Activated B cell treated with CpG ODN at 0.5 μM for 24 hours (primary cell): ENCODE measurements around the gene RFC2. TPM values are rescaled to one million over a fixed set of nuclear protein-coding genes. Genes with fewer than 3 reads are reported as not detected.
A peak's percentile ranks its signal among the peaks of the same experiment; 100 is the strongest.

Source experiments
- ATAC-seq: fragments of 200-7000 bp; cut with Tn5 transposase; one replicate; pipeline ENCODE4 v1.10.0; 2021; ENCODE audit warnings: low read depth, mild to moderate bottlenecking, moderate library complexity
- CTCF ChIA-PET: fragments of 350-600 bp; sonication (Branson Sonifier 250); formaldehyde crosslinking; loops from one replicate; lab custom pipeline; 2021; ENCODE audit warnings: antibody characterized with exemption; lab: Charles Lee
- POLR2A ChIA-PET: fragments of 350-600 bp; sonication (Branson Sonifier 250); formaldehyde crosslinking; loops from one replicate; lab custom pipeline; 2021; ENCODE audit warnings: antibody characterized with exemption; lab: Charles Lee
- DNase-seq: peaks from one replicate; pipeline ENCODE4 v3.0.0; 2022
- H3K27ac Mint-ChIP-seq: one replicate; pipeline ENCODE4 v1.8.0; 2020; ENCODE audit warnings: mixed read lengths
- H3K27me3 Mint-ChIP-seq: one replicate; pipeline ENCODE4 v1.8.0; 2021; ENCODE audit warnings: mixed read lengths
- H3K36me3 Mint-ChIP-seq: one replicate; pipeline ENCODE4 v1.8.0; 2021; ENCODE audit warnings: low read depth, mixed read lengths
- H3K4me1 Mint-ChIP-seq: one replicate; pipeline ENCODE4 v1.8.0; 2021; ENCODE audit warnings: mixed read lengths
- H3K4me3 Mint-ChIP-seq: one replicate; pipeline ENCODE4 v1.8.0; 2020; ENCODE audit warnings: mild to moderate bottlenecking, mixed read lengths
- H3K9me3 Mint-ChIP-seq: one replicate; pipeline ENCODE4 v1.8.0; 2020; ENCODE audit warnings: mixed read lengths
- intact Hi-C: fragments of 100-400 bp; cut with micrococcal nuclease; formaldehyde crosslinking; loops from one replicate; pipeline ENCODE4 v1.15.1; 2024
- total RNA-seq: library from RNA; stranded (reverse); gene quantifications from 2 replicates; pipeline ENCODE4 v1.2.3, GENCODE V29; 2022
- TF ChIP-seq, protein P1 (sequence below): fragments of 200-600 bp; IDR thresholded peaks from one replicate; pipeline ENCODE4 v1.8.0; 2022; ENCODE audit warnings: antibody characterized with exemption, mild to moderate bottlenecking

Gene RFC2
- total RNA-seq, 1 donor from 2014 or later = 44.0 TPM

DNA sequence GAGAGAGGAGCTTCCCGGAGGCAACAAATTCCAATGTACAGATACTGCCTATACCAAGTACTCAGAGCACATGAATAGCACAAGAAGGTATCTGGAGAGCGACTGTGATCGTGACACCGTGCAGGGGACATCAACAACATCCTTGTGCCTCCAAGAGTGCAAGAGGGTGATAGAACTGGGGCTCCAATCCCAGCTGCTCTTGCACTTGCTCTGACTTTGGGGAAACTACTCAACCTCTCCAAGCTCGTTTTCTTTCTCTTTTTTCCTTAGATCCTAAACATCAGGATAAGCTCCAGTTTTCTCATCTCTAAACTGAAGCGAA, 12.1 kb downstream of the RFC2 start:
- Mint-ChIP-seq H3K9me3 (no peaks in the 10 kb centered on the region), H3K4me3 (peak overlapping the region; percentile 74), H3K4me1 (peaks cover 32% of the 10 kb centered on the region), H3K27ac (peak overlapping the region; percentile 81), H3K36me3 (peaks cover 65% of the 10 kb centered on the region), H3K27me3 (no peaks in the 10 kb centered on the region)
- ATAC-seq (peak; percentile 30), DNase-seq (no peak)
- intact Hi-C loops = loop anchor here (1.0 kb wide), 1 partner anchor 12 kb away; the partner anchor contains the start of gene RFC2
- TF ChIP-seq, protein P1, sequence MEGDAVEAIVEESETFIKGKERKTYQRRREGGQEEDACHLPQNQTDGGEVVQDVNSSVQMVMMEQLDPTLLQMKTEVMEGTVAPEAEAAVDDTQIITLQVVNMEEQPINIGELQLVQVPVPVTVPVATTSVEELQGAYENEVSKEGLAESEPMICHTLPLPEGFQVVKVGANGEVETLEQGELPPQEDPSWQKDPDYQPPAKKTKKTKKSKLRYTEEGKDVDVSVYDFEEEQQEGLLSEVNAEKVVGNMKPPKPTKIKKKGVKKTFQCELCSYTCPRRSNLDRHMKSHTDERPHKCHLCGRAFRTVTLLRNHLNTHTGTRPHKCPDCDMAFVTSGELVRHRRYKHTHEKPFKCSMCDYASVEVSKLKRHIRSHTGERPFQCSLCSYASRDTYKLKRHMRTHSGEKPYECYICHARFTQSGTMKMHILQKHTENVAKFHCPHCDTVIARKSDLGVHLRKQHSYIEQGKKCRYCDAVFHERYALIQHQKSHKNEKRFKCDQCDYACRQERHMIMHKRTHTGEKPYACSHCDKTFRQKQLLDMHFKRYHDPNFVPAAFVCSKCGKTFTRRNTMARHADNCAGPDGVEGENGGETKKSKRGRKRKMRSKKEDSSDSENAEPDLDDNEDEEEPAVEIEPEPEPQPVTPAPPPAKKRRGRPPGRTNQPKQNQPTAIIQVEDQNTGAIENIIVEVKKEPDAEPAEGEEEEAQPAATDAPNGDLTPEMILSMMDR = no peak
- POLR2A ChIA-PET = interaction anchor here (0.6 to 3.5 kb wide), 16 partner anchors 10 to 159 kb away, joined by 3 to 35 read pairs (median 8); partner anchors contain the start of genes CLIP2, LAT2 and RFC2
- CTCF ChIA-PET = interaction anchor here (1.2 to 2.4 kb wide), 3 partner anchors 13 to 35 kb away, joined by 3 to 16 read pairs (median 3); no protein-coding TSS in a partner anchor

DNA sequence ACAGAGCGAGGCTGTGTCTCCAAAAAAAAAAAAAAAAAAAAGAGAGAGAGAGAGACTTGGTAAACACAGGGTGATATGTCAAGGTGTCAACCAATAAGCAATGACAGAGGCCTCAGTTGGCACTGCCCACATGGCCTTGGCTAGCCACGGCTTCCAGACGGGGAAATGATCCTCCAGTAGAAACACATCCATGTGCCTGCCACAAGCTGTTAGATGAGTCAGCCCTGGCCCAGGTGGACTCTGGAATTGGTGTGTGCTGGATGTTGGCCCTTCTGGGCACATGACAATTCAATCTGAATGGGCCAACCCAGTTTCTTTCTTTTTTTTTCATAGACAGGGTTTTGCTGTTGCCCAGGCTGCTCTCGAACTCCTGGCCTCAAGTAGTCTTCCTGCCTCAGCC, 13.7 kb downstream of the RFC2 start:
- ATAC-seq (no peak), DNase-seq (no peak)
- Mint-ChIP-seq H3K36me3 (peaks cover 69% of the 10 kb centered on the region), H3K4me3 (no peak overlapping the region), H3K27ac (no peak overlapping the region), H3K4me1 (peaks cover 38% of the 10 kb centered on the region), H3K9me3 (no peaks in the 10 kb centered on the region), H3K27me3 (no peaks in the 10 kb centered on the region)
- TF ChIP-seq, protein P1 = no peak
- POLR2A ChIA-PET = interaction anchor here (0.7 to 3.5 kb wide), 6 partner anchors 10 to 37 kb away, joined by 3 to 35 read pairs (median 9); partner anchors contain the start of gene LAT2
- intact Hi-C loops = no loop called here
- CTCF ChIA-PET = no interaction called here

DNA sequence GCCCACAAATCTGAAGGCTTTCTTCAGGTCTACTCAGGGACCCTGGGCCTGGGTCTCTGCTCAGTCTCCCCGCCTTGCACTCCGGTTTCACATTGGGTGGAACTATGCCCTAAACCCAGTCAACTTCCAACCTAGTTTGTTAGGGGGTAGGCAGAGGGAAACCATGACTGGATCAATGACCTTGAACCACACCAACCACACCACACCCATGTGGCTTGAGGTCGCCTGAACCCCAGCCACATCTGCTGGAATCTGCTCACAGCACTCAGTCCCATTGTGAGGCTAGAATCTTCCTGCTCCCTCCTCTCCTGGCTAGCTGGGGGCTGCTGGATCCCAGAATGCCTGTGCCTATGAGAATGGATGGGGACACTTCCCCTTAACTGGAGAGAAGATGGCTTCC, 17.9 kb downstream of the RFC2 start:
- H3K4me1 Mint-ChIP-seq = peaks cover 42% of the 10 kb centered on the region
- no peaks in the 10 kb centered on the region for H3K27me3 Mint-ChIP-seq
- no peak overlapping the region for H3K4me3 Mint-ChIP-seq
- H3K36me3 Mint-ChIP-seq = peaks cover 65% of the 10 kb centered on the region
- DNase-seq = no peak
- no peaks in the 10 kb centered on the region for H3K9me3 Mint-ChIP-seq
- intact Hi-C loops = no loop called here
- POLR2A ChIA-PET = interaction anchor here (0.5 to 1.7 kb wide), 5 partner anchors 19 to 155 kb away, joined by 3 to 8 read pairs (median 4); no protein-coding TSS in a partner anchor
- CTCF ChIA-PET = interaction anchor here (0.5 to 1.7 kb wide), 2 partner anchors 30 to 111 kb away, joined by 3 to 5 read pairs; no protein-coding TSS in a partner anchor
- TF ChIP-seq, protein P1 = no peak
- H3K27ac Mint-ChIP-seq = no peak overlapping the region
- no peak for ATAC-seq

DNA sequence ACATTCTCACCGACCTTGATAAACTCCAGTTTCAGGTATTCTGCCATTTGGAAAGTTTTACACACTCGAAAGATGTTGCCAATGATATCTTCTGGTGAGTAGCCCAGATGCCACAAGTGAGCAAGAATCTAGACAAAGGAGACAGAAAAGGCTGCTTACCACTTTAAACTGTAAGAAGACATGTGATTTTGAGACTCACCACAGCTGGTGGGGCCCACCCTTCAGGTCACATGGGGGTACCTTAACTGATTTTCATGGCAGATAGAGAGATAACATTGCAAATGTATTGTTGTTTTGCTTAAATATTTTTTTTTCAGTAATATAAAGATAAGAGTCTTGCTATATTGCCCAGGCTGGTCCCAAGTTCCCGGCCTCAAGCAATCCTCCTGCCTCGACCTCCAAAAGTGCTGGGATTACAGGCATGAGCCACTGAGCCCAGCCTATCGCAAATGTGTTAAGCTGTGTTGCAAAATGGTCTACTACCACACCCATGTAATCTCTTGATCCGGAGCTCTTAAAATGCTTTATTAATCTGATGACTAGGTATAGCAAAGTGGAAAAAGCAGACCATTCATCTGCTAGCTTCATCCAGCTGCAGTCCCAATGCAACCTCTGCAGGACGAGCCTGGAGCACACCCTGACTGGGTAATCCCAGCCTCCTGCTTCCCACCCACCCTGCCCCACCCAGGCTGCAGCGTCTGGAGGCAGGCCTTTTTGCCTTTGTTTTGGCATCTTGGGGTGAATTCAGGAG, 18.5 kb downstream of the RFC2 start:
- Mint-ChIP-seq H3K9me3 (no peaks in the 10 kb centered on the region), H3K27me3 (no peaks in the 10 kb centered on the region), H3K36me3 (peaks cover 66% of the 10 kb centered on the region), H3K27ac (peak overlapping the region; percentile 35), H3K4me1 (peaks cover 42% of the 10 kb centered on the region), H3K4me3 (no peak overlapping the region)
- POLR2A ChIA-PET = interaction anchor here (0.5 to 1.7 kb wide), 5 partner anchors 19 to 156 kb away, joined by 3 to 8 read pairs (median 4); no protein-coding TSS in a partner anchor
- ATAC-seq = no peak
- TF ChIP-seq, protein P1 = no peak
- CTCF ChIA-PET = interaction anchor here (0.5 to 1.7 kb wide), 2 partner anchors 30 to 111 kb away, joined by 3 to 5 read pairs; no protein-coding TSS in a partner anchor
- no peak for DNase-seq
- intact Hi-C loops = no loop called here
